ENCODE data around the gene CEACAM16. TPM values are rescaled to one million over a fixed set of nuclear protein-coding genes. Genes with fewer than 3 reads are reported as not detected.
"Not testable (repeated sequence)": the region's sequence is repeated elsewhere in the genome, so short reads cannot be mapped to it uniquely, and the experiment has no call there.

CEACAM16 gene
- total RNA-seq, 1 experiment from 2014 or later = not detected

DNA sequence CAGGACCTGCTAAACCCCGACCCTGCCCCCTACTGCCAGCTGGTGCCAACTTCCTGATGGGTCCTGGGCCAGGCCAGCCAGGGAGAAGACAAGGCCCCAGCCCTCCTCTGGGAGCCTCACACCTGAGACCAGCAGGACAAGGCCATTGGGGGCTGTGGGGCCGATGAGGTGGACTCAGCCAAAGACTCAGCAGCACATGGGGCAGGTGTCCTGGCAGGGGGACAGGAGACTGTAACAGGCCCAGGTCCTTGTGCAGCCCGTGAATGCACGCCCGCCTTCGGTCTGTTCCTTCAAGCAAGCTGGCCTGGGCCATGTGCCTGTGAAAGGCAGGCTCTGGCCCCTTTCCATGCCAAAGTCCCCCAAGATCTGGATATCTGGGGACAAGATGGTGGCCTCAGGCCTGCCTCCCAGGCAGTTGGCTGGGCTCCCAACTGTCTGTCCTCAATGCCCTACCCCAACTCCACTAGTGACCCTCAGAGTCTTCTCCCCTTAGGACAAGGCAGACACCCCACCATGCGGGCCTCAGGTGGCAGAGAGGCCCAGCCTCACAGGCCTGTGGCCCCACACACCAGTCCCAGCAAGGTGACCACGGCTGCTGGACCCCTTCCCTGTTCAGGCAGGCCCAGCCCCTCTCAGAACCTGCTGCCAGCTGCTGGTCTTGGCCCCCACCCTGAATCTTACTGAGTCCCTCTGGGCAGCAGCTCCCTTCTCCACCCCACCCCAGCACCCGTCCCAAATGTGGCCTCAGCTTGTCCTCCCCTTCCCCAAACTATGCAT is 15.3 kb upstream of the CEACAM16 start:
- Histone ChIP-seq H3K27me3 (ENCODE audit: low read length) (no peaks in the 10 kb centered on the region), H3K9me3 (ENCODE audit: low read length) (no peaks in the 10 kb centered on the region), H3K9ac (ENCODE audit: low read length) (no peak overlapping the region), H3K9me2 (replicated peaks; ENCODE audit: low read length) (no peaks in the 10 kb centered on the region), H2AFZ (ENCODE audit: low read length) (no peak overlapping the region), H3K4me3 (ENCODE audit: low read length) (no peak overlapping the region), H4K20me1 (ENCODE audit: low read length) (no peaks in the 10 kb centered on the region), H3K4me2 (ENCODE audit: low read length) (no peak overlapping the region), H3K79me2 (ENCODE audit: low read length) (no peaks in the 10 kb centered on the region), H3K36me3 (ENCODE audit: low read depth, low read length) (no peaks in the 10 kb centered on the region), H3K4me1 (ENCODE audit: insufficient read depth, low read length) (peaks cover 23% of the 10 kb centered on the region), H3K27ac (ENCODE audit: low read length) (no peak overlapping the region), H3F3A (ENCODE audit: low read length, unreplicated experiment) (no peaks in the 10 kb centered on the region)
- TF ChIP-seq CTCF (conservative IDR thresholded peaks at IDR 0.05; ENCODE audit: low read depth, low read length) = no peak
- no peak for TF ChIP-seq EZH2phosphoT487 (IDR thresholded peaks at IDR 0.05; ENCODE audit: borderline replicate concordance, low read length)
- TF ChIP-seq EZH2 (IDR thresholded peaks at IDR 0.05; ENCODE audit: low read length, unreplicated experiment) = no peak
- ATAC-seq = no peak
- intact Hi-C loops (cut with micrococcal nuclease) = no loop called here
- ChIA-PET POLR2A (ENCODE audit: unreplicated experiment) (no interaction called here), CTCF (interaction anchor here (0.6 kb wide), 1 partner anchor 113 kb away, joined by 3 read pairs; no protein-coding TSS in a partner anchor)
- BruUV-seq (replicated peaks) = no TSS peak
- DNase-seq = no peak

GRCh38 chr19:44684396-44684795 is 14.6 kb upstream of the CEACAM16 start:
- POLR2A ChIA-PET (ENCODE audit: unreplicated experiment); intact Hi-C loops (cut with micrococcal nuclease); BruUV-seq (replicated peaks); H3K79me2 ChIP-seq (ENCODE audit: low read length); H2AFZ ChIP-seq (ENCODE audit: low read length); H3K9ac ChIP-seq (ENCODE audit: low read length); H3K4me2 ChIP-seq (ENCODE audit: low read length); H3F3A ChIP-seq (ENCODE audit: low read length, unreplicated experiment); H3K4me3 ChIP-seq (ENCODE audit: low read length); DNase-seq; H4K20me1 ChIP-seq (ENCODE audit: low read length); H3K9me2 ChIP-seq (replicated peaks; ENCODE audit: low read length); ATAC-seq; H3K36me3 ChIP-seq (ENCODE audit: low read depth, low read length); H3K9me3 ChIP-seq (ENCODE audit: low read length); H3K27me3 ChIP-seq (ENCODE audit: low read length): not testable (repeated sequence)
- Histone ChIP-seq H3K27ac (ENCODE audit: low read length) (peak overlapping the region; percentile 78), H3K4me1 (ENCODE audit: insufficient read depth, low read length) (peaks cover 23% of the 10 kb centered on the region)
- CTCF ChIA-PET = interaction anchor here (0.6 kb wide), 1 partner anchor 114 kb away, joined by 3 read pairs; no protein-coding TSS in a partner anchor

GRCh38 chr19:44684892-44685863 is 13.8 kb upstream of the CEACAM16 start:
- Histone ChIP-seq H3K4me1 (ENCODE audit: insufficient read depth, low read length) (peaks cover 23% of the 10 kb centered on the region), H3K79me2 (ENCODE audit: low read length) (no peaks in the 10 kb centered on the region), H3K27me3 (ENCODE audit: low read length) (no peaks in the 10 kb centered on the region), H3K9ac (ENCODE audit: low read length) (peak overlapping the region; percentile 31; the same call in 1 of the 2 replicates), H4K20me1 (ENCODE audit: low read length) (no peaks in the 10 kb centered on the region), H3F3A (ENCODE audit: low read length, unreplicated experiment) (no peaks in the 10 kb centered on the region), H3K4me3 (ENCODE audit: low read length) (no peak overlapping the region), H3K27ac (ENCODE audit: low read length) (peak overlapping the region; percentile 78), H3K9me3 (ENCODE audit: low read length) (no peaks in the 10 kb centered on the region), H3K4me2 (ENCODE audit: low read length) (peak overlapping the region; percentile 53; the same call in 1 of the 2 replicates), H2AFZ (ENCODE audit: low read length) (no peak overlapping the region), H3K36me3 (ENCODE audit: low read depth, low read length) (no peaks in the 10 kb centered on the region), H3K9me2 (replicated peaks; ENCODE audit: low read length) (no peaks in the 10 kb centered on the region)
- BruUV-seq (replicated peaks) = TSS peak; percentile 24
- intact Hi-C loops (cut with micrococcal nuclease) = no loop called here
- ChIA-PET POLR2A (ENCODE audit: unreplicated experiment) (interaction anchor here (1.0 kb wide), 1 partner anchor 160 kb away, joined by 5 read pairs; no protein-coding TSS in a partner anchor), CTCF (interaction anchor here (0.6 kb wide), 1 partner anchor 32 kb away, joined by 3 read pairs; no protein-coding TSS in a partner anchor)
- ATAC-seq (peak; percentile 74), DNase-seq (peak; percentile 82)
- TF ChIP-seq EZH2phosphoT487 (IDR thresholded peaks at IDR 0.05; ENCODE audit: borderline replicate concordance, low read length) (no peak), EZH2 (IDR thresholded peaks at IDR 0.05; ENCODE audit: low read length, unreplicated experiment) (no peak), CTCF (conservative IDR thresholded peaks at IDR 0.05; ENCODE audit: low read depth, low read length) (no peak)

Data from PC-3 (cell line).